Measurements from ENCODE around the gene DDI1.
A peak's percentile ranks its signal among the peaks of the same experiment; 100 is the strongest.

DDI1 gene

GRCh38 chr11:104033134-104033533 is 3.3 kb upstream of the DDI1 start:
- TF ChIP-seq SIN3A (IDR thresholded peaks at IDR 0.05; ENCODE audit: borderline replicate concordance, insufficient read depth, low read length) (no peak), POLR2AphosphoS5 (IDR thresholded peaks at IDR 0.05; ENCODE audit: low read depth, low read length) (no peak), FOXP2 (optimal IDR thresholded peaks at IDR 0.05; ENCODE audit: borderline replicate concordance, extremely low read depth, extremely low read length, insufficient read depth) (no peak), TAF1 (IDR thresholded peaks at IDR 0.05; ENCODE audit: borderline replicate concordance, insufficient read depth, low read length) (no peak)
- TF ChIP-seq, protein P1, sequence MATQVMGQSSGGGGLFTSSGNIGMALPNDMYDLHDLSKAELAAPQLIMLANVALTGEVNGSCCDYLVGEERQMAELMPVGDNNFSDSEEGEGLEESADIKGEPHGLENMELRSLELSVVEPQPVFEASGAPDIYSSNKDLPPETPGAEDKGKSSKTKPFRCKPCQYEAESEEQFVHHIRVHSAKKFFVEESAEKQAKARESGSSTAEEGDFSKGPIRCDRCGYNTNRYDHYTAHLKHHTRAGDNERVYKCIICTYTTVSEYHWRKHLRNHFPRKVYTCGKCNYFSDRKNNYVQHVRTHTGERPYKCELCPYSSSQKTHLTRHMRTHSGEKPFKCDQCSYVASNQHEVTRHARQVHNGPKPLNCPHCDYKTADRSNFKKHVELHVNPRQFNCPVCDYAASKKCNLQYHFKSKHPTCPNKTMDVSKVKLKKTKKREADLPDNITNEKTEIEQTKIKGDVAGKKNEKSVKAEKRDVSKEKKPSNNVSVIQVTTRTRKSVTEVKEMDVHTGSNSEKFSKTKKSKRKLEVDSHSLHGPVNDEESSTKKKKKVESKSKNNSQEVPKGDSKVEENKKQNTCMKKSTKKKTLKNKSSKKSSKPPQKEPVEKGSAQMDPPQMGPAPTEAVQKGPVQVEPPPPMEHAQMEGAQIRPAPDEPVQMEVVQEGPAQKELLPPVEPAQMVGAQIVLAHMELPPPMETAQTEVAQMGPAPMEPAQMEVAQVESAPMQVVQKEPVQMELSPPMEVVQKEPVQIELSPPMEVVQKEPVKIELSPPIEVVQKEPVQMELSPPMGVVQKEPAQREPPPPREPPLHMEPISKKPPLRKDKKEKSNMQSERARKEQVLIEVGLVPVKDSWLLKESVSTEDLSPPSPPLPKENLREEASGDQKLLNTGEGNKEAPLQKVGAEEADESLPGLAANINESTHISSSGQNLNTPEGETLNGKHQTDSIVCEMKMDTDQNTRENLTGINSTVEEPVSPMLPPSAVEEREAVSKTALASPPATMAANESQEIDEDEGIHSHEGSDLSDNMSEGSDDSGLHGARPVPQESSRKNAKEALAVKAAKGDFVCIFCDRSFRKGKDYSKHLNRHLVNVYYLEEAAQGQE (IDR thresholded peaks at IDR 0.05; ENCODE audit: insufficient read depth in 1 of 2, low read depth in 2 of 2, low read length in 2 of 2), result no peak

DNA sequence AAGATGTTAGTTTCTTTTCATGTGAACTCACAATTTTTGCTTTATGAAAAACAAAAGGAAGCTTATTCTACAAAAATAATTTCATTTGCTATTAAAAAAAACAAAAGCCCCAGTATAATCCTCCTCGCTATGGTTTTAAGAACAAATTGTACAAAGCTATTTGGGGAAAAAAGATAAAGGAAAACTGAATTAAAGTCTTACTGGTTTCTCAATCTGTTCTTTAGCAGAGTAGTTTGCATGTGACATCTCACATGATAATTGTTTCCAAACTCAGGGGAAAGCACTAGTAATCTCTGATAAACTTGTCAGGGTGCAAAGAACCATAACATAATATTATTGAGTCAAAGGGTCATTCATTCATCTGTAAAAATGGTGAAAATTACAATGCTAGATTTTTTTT is 2.9 kb upstream of the DDI1 start:
- TF ChIP-seq FOXP2 (optimal IDR thresholded peaks at IDR 0.05; ENCODE audit: borderline replicate concordance, extremely low read depth, extremely low read length, insufficient read depth) (no peak), SIN3A (IDR thresholded peaks at IDR 0.05; ENCODE audit: borderline replicate concordance, insufficient read depth, low read length) (no peak), POLR2AphosphoS5 (IDR thresholded peaks at IDR 0.05; ENCODE audit: low read depth, low read length) (no peak), TAF1 (IDR thresholded peaks at IDR 0.05; ENCODE audit: borderline replicate concordance, insufficient read depth, low read length) (no peak)
- TF ChIP-seq, protein P1 (IDR thresholded peaks at IDR 0.05; ENCODE audit: insufficient read depth in 1 of 2, low read depth in 2 of 2, low read length in 2 of 2), result no peak

- TF ChIP-seq, protein P1 (IDR thresholded peaks at IDR 0.05; ENCODE audit: insufficient read depth in 1 of 2, low read depth in 2 of 2, low read length in 2 of 2), result peak; percentile 31 to 80; a peak in 2 of 4 replicates
- no peak for TF ChIP-seq POLR2AphosphoS5 (IDR thresholded peaks at IDR 0.05; ENCODE audit: low read depth, low read length)
Measured at GRCh38 chr11:104036995-104037394, 555 bp downstream of the DDI1 start.

DNA sequence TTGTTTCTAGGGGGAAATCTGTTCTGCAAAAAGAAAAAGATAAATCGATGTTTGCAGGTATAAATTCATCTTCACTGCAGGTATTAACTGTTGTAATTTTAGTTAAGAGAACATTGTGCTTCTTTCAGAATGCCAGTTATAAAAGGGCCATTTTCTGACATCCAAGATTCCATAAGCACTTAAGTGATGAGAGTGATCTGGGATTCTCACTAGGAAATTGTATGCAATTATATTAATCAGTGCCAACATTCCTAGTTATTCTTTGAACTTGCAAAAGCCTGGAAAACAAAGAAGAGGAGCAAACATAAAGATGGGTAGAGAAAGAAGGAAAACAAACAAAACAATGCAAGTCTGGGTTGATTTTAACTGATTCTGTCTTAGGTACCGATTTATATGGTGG is 5.4 kb downstream of the DDI1 start:
- TF ChIP-seq POLR2AphosphoS5 (IDR thresholded peaks at IDR 0.05; ENCODE audit: low read depth, low read length), result no peak
- TF ChIP-seq, protein P1 (IDR thresholded peaks at IDR 0.05; ENCODE audit: insufficient read depth in 1 of 2, low read depth in 2 of 2, low read length in 2 of 2), result no peak
- no peak for TF ChIP-seq FOXP2 (optimal IDR thresholded peaks at IDR 0.05; ENCODE audit: borderline replicate concordance, extremely low read depth, extremely low read length, insufficient read depth)
- no peak for TF ChIP-seq SIN3A (IDR thresholded peaks at IDR 0.05; ENCODE audit: borderline replicate concordance, insufficient read depth, low read length)
- TF ChIP-seq TAF1 (IDR thresholded peaks at IDR 0.05; ENCODE audit: borderline replicate concordance, insufficient read depth, low read length), result no peak

- TF ChIP-seq POLR2AphosphoS5 (IDR thresholded peaks at IDR 0.05; ENCODE audit: low read depth, low read length), result no peak
- TF ChIP-seq FOXP2 (optimal IDR thresholded peaks at IDR 0.05; ENCODE audit: borderline replicate concordance, extremely low read depth, extremely low read length, insufficient read depth), result no peak
- TF ChIP-seq, protein P1 (IDR thresholded peaks at IDR 0.05; ENCODE audit: insufficient read depth in 1 of 2, low read depth in 2 of 2, low read length in 2 of 2), result no peak
- TF ChIP-seq SIN3A (IDR thresholded peaks at IDR 0.05; ENCODE audit: borderline replicate concordance, insufficient read depth, low read length), result no peak
- no peak for TF ChIP-seq TAF1 (IDR thresholded peaks at IDR 0.05; ENCODE audit: borderline replicate concordance, insufficient read depth, low read length)
Measured at GRCh38 chr11:104043142-104043541, 6.7 kb downstream of the DDI1 start.
